Stimulated activated CD8-positive, alpha-beta memory T cell treated with anti-CD3 and anti-CD28 coated beads, Interleukin-4, amount 100 ng/mL, for 4 hours (primary cell): ENCODE measurements around the gene FBXL16.

Experiments
- DNase-seq, 2 donors: peaks; one replicate each; pipeline ENCODE4 v3.0.0-alpha.2; 2020; ENCODE audit warnings: low read depth in 2 of 2, low spot score in 1 of 2

The FBXL16 gene

GRCh38 chr16:667113-667779 lies 38.4 kb downstream of the FBXL16 start:
- DNase-seq, result no peak

- DNase-seq, result no peak
Observed at GRCh38 chr16:666572-666971, 39.0 kb downstream of the FBXL16 start.

GRCh38 chr16:662597-662996 lies 43.0 kb downstream of the FBXL16 start:
- DNase-seq, result no peak

GRCh38 chr16:662095-662494 lies 43.5 kb downstream of the FBXL16 start:
- DNase-seq, result no peak

- DNase-seq, result no peak
Observed at GRCh38 chr16:661184-661821, 44.3 kb downstream of the FBXL16 start.

GRCh38 chr16:660459-661183 lies 45.0 kb downstream of the FBXL16 start:
- DNase-seq, result peak in 1 of 2 donors; percentile 36

- DNase-seq, result no peak
Observed at GRCh38 chr16:660132-660458, 45.5 kb downstream of the FBXL16 start.

GRCh38 chr16:659618-660017 lies 46.0 kb downstream of the FBXL16 start:
- DNase-seq, result no peak

GRCh38 chr16:658679-659571 lies 46.7 kb downstream of the FBXL16 start:
- DNase-seq, result no peak

GRCh38 chr16:657487-657886 lies 48.1 kb downstream of the FBXL16 start:
- DNase-seq, result no peak

GRCh38 chr16:654034-654433 lies 51.6 kb downstream of the FBXL16 start:
- DNase-seq, result no peak

GRCh38 chr16:652454-653305 lies 52.9 kb downstream of the FBXL16 start:
- DNase-seq, result no peak

- no peak for DNase-seq
Observed at GRCh38 chr16:651844-652243, 53.8 kb downstream of the FBXL16 start.

GRCh38 chr16:649631-650030 lies 56.0 kb downstream of the FBXL16 start:
- no peak for DNase-seq

- DNase-seq, result peak; percentile 86 to 87
Observed at GRCh38 chr16:648781-649589, 56.6 kb downstream of the FBXL16 start, which contains the start of gene WDR90. WDR90 (plus strand) TSS chr16:649365; CDS start chr16:649417, 52 bp downstream.

- no peak for DNase-seq
Observed at GRCh38 chr16:648071-648780, 57.4 kb downstream of the FBXL16 start.

GRCh38 chr16:647173-647902 lies 58.3 kb downstream of the FBXL16 start:
- DNase-seq, result no peak

- no peak for DNase-seq
Observed at GRCh38 chr16:646679-647172, 58.9 kb downstream of the FBXL16 start.
